GM12872 (cell line): ENCODE data around the gene EDEM1.

ENCODE experiments used
- CTCF ChIP-seq: IDR thresholded peaks from 3 replicates; pipeline ENCODE4 v1.5.1; 2011; ENCODE audit warnings: low read depth, mild to moderate bottlenecking, low read length, moderate library complexity; ENCODE audit not compliant: insufficient read depth

Gene EDEM1

GRCh38 chr3:5248822-5249221, 61.3 kb downstream of the EDEM1 start:
- no peak for TF ChIP-seq CTCF

GRCh38 chr3:5250467-5251195, 63.1 kb downstream of the EDEM1 start:
- no peak for TF ChIP-seq CTCF

- TF ChIP-seq CTCF: no peak
These were observed 63.7 kb downstream of the EDEM1 start for GRCh38 chr3:5251196-5251583.

GRCh38 chr3:5252131-5252530, 64.6 kb downstream of the EDEM1 start:
- TF ChIP-seq CTCF: no peak

GRCh38 chr3:5254281-5255048, 67.0 kb downstream of the EDEM1 start:
- TF ChIP-seq CTCF: no peak

GRCh38 chr3:5255404-5256344, 68.2 kb downstream of the EDEM1 start:
- TF ChIP-seq CTCF: no peak

- TF ChIP-seq CTCF: no peak
These were observed 71.0 kb downstream of the EDEM1 start for GRCh38 chr3:5258526-5258925.
